ENCODE measurements around the gene NUDT17. TPM values are rescaled to one million over a fixed set of nuclear protein-coding genes. Genes with fewer than 3 reads are reported as not detected.

NUDT17 gene
- total and polyA plus RNA-seq, 2 donors (not counting 1 experiment from before 2014, with no cell fraction given) = 3.4 to 5.1 TPM

GRCh38 chr1:145846201-145846612 is 777 bp downstream of the NUDT17 start:
- H2AFZ ChIP-seq (ENCODE audit: low read length) = no peak overlapping the region
- no peaks in the 10 kb centered on the region for H3K27me3 ChIP-seq (ENCODE audit: control insufficient read depth, insufficient read depth, low read length)
- peaks cover 15% of the 10 kb centered on the region for H3K4me1 ChIP-seq (ENCODE audit: control insufficient read depth, extremely low read depth, insufficient read depth, low read length)
- peak overlapping the region; percentile 97 for H3K4me2 ChIP-seq (ENCODE audit: extremely low read depth, insufficient read depth, low read length)
- peak; percentile 23 to 39 for DNase-seq (ENCODE audit: low read depth in 2 of 2)
- peak overlapping the region in 3 of 4 experiments; percentile 58 to 68 (median 61) for H3K4me3 ChIP-seq (replicated peaks in 1 of 4; ENCODE audit: control extremely low read depth in 1 of 4, insufficient read depth in 1 of 4, low read depth in 3 of 4, low read length in 4 of 4)
- no peaks in the 10 kb centered on the region for H4K20me1 ChIP-seq (ENCODE audit: control insufficient read depth, extremely low read depth, insufficient read depth, low read length)
- peak; percentile 69 to 80 for TF ChIP-seq CTCF (conservative IDR thresholded peaks at IDR 0.05 in 1 of 2, IDR thresholded peaks at IDR 0.05 in 1 of 2; ENCODE audit: low read depth in 1 of 2, low read length in 2 of 2)
- TF ChIP-seq EZH2 (IDR thresholded peaks at IDR 0.05; ENCODE audit: low read length, missing control alignments) = no peak
- no peaks in the 10 kb centered on the region for H3K79me2 ChIP-seq (ENCODE audit: control insufficient read depth, insufficient read depth, low read length)
- no peak overlapping the region for H3K9ac ChIP-seq (ENCODE audit: insufficient read depth, low read length)
- H3K36me3 ChIP-seq (ENCODE audit: control insufficient read depth, insufficient read depth, low read length) = peaks cover 19% of the 10 kb centered on the region
- H3K9me3 ChIP-seq (ENCODE audit: control insufficient read depth, insufficient read depth, low read depth, low read length) = no peaks in the 10 kb centered on the region
- no peak overlapping the region for H3K27ac ChIP-seq (ENCODE audit: insufficient read depth, low read length)

GRCh38 chr1:145847827-145848226 is 2.4 kb downstream of the NUDT17 start:
- Histone ChIP-seq H3K27ac (ENCODE audit: insufficient read depth, low read length) (no peak overlapping the region), H3K4me3 (replicated peaks in 1 of 4; ENCODE audit: control extremely low read depth in 1 of 4, insufficient read depth in 1 of 4, low read depth in 3 of 4, low read length in 4 of 4) (no peak overlapping the region), H3K4me1 (ENCODE audit: control insufficient read depth, extremely low read depth, insufficient read depth, low read length) (peaks cover 15% of the 10 kb centered on the region), H4K20me1 (ENCODE audit: control insufficient read depth, extremely low read depth, insufficient read depth, low read length) (no peaks in the 10 kb centered on the region), H3K4me2 (ENCODE audit: extremely low read depth, insufficient read depth, low read length) (no peak overlapping the region), H3K36me3 (ENCODE audit: control insufficient read depth, insufficient read depth, low read length) (peaks cover 20% of the 10 kb centered on the region), H3K27me3 (ENCODE audit: control insufficient read depth, insufficient read depth, low read length) (no peaks in the 10 kb centered on the region), H2AFZ (ENCODE audit: low read length) (no peak overlapping the region), H3K9ac (ENCODE audit: insufficient read depth, low read length) (no peak overlapping the region), H3K9me3 (ENCODE audit: control insufficient read depth, insufficient read depth, low read depth, low read length) (no peaks in the 10 kb centered on the region), H3K79me2 (ENCODE audit: control insufficient read depth, insufficient read depth, low read length) (no peaks in the 10 kb centered on the region)
- no peak for TF ChIP-seq EZH2 (IDR thresholded peaks at IDR 0.05; ENCODE audit: low read length, missing control alignments)
- no peak for TF ChIP-seq CTCF (conservative IDR thresholded peaks at IDR 0.05 in 1 of 2, IDR thresholded peaks at IDR 0.05 in 1 of 2; ENCODE audit: low read depth in 1 of 2, low read length in 2 of 2)
- no peak for DNase-seq (ENCODE audit: low read depth in 2 of 2)

GRCh38 chr1:145849356-145850160 is 4.1 kb downstream of the NUDT17 start:
- peak overlapping the region; percentile 8 for H3K4me2 ChIP-seq (ENCODE audit: extremely low read depth, insufficient read depth, low read length)
- H3K27ac ChIP-seq (ENCODE audit: insufficient read depth, low read length) = no peak overlapping the region
- DNase-seq (ENCODE audit: low read depth in 2 of 2) = peak; percentile 49 to 88

More at GRCh38 chr1:145849356-145850160, 4.1 kb downstream of the NUDT17 start:
- no peaks in the 10 kb centered on the region for H4K20me1 ChIP-seq (ENCODE audit: control insufficient read depth, extremely low read depth, insufficient read depth, low read length)
- peaks cover 15% of the 10 kb centered on the region for H3K4me1 ChIP-seq (ENCODE audit: control insufficient read depth, extremely low read depth, insufficient read depth, low read length)
- no peaks in the 10 kb centered on the region for H3K79me2 ChIP-seq (ENCODE audit: control insufficient read depth, insufficient read depth, low read length)
- H3K9me3 ChIP-seq (ENCODE audit: control insufficient read depth, insufficient read depth, low read depth, low read length) = no peaks in the 10 kb centered on the region
- no peak overlapping the region for H3K9ac ChIP-seq (ENCODE audit: insufficient read depth, low read length)
- no peak overlapping the region for H3K4me3 ChIP-seq (replicated peaks in 1 of 4; ENCODE audit: control extremely low read depth in 1 of 4, insufficient read depth in 1 of 4, low read depth in 3 of 4, low read length in 4 of 4)
- TF ChIP-seq EZH2 (IDR thresholded peaks at IDR 0.05; ENCODE audit: low read length, missing control alignments) (no peak), CTCF (conservative IDR thresholded peaks at IDR 0.05 in 1 of 2, IDR thresholded peaks at IDR 0.05 in 1 of 2; ENCODE audit: low read depth in 1 of 2, low read length in 2 of 2) (peak; percentile 30 to 44)
- no peaks in the 10 kb centered on the region for H3K27me3 ChIP-seq (ENCODE audit: control insufficient read depth, insufficient read depth, low read length)
- H3K36me3 ChIP-seq (ENCODE audit: control insufficient read depth, insufficient read depth, low read length) = peaks cover 21% of the 10 kb centered on the region
- no peak overlapping the region for H2AFZ ChIP-seq (ENCODE audit: low read length)
